CD4-positive, alpha-beta T cell treated with Interferon alpha-2 for 1 hour (primary cell): ENCODE results near the gene COIL.
A peak's percentile ranks its signal among the peaks of the same experiment; 100 is the strongest.

Source experiments
- DNase-seq, 2 donors: peaks; one replicate each; pipeline ENCODE4 v3.0.0-alpha.2; 2020 to 2022

The COIL gene

DNA sequence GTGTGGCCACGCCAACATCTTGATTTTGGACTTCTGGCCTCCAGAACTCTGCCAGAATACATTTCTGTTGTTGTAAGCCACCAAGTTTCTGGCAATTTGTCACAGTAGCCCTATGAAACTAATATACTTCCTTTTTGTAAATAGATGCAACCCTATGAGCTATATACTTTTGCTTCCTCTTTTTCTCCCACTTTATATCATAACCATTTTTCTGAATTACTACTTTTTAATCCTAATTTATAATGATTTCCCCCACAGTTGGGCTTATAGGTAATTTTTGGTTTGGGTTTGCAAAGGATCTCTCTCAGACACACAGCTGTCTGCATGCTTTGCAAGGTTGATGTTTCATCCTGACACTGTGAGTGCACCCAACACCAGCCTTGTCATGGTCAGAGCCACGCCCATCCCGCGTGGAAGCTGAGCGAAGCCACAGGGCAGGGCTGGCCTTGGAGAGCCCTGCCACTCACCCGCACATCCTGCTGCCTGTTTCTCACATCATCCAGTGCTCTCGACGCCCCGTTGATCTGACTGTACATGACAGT, 52.8 kb downstream of the COIL start:
- DNase-seq, result peak; percentile 50 to 72

DNA sequence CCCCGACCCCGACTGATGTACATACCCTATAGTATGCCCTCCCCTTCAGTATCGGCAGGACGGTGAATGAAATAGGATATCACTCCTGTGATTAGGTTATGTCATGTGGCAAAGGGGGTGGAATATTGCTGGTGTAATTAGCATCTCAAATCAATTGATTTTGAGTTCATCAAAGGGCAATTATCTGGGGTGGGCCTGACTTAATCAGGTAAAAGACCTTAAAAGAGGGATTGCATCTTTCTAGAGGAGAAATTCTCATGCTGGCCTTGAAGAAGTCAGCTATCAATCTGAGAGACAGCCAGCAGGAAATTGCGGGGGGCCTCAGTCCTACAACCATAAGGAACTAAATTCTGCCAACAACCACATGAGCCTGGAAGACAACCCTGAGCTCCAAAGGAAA, 57.3 kb downstream of the COIL start:
- DNase-seq, result no peak

- no peak for DNase-seq
Observed at GRCh38 chr17:56902348-56902747, 58.5 kb downstream of the COIL start.

GRCh38 chr17:56899403-56899802, 61.4 kb downstream of the COIL start:
- DNase-seq, result no peak

GRCh38 chr17:56898874-56899273, 62.0 kb downstream of the COIL start:
- no peak for DNase-seq

DNA sequence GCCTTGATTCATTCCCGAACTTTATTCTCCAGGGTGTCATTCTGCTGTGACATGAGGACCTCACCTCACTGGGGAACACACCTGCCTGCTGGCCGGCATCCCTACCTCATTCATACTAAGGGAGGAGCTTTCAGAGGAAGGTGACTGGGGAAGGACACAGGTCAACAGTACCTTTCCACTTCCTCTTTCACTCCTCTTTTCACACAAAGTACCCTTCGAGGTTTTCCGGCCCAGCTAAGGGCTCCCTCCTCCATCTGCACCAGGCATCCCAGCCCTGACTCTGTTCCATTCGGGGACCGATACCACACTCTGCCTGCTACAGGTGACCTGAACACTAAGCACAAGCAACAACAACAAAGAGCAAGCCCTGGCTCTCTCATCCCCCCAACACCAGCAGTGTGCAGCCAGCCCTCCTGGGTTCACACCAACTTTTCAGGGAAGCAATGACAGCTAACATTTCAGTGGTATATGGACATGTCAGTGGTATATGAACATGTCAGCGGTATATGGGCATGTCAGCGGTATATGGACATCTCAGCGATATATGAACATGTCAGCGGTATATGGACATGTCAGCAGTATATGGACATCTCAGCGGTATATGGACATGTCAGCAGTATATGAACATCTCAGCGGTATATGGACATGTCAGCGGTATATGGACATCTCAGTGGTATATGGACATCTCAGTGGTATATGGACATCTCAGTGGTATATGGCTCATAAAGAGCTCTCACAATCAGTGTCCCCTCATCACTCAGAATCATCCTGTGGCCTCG, 63.0 kb downstream of the COIL start:
- no peak for DNase-seq

DNA sequence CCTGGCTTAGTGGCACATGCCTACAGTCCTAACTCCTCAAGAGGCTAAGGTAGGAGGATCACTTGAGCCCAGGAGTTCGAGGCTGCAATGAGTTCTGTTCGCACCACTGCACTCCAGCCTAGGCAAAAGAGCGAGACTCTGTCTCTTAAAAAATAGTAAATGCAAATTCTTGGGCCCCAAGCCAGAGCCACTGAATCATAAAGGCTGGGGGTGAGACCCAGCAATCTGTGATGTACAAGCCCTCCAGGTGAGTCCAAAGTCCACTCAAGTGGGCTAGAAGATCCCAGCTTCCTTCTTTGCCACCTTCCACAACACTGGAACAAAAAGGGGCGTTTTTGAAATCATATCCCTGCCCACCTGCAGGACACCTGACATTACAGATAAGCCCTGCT, 63.9 kb downstream of the COIL start:
- no peak for DNase-seq

DNA sequence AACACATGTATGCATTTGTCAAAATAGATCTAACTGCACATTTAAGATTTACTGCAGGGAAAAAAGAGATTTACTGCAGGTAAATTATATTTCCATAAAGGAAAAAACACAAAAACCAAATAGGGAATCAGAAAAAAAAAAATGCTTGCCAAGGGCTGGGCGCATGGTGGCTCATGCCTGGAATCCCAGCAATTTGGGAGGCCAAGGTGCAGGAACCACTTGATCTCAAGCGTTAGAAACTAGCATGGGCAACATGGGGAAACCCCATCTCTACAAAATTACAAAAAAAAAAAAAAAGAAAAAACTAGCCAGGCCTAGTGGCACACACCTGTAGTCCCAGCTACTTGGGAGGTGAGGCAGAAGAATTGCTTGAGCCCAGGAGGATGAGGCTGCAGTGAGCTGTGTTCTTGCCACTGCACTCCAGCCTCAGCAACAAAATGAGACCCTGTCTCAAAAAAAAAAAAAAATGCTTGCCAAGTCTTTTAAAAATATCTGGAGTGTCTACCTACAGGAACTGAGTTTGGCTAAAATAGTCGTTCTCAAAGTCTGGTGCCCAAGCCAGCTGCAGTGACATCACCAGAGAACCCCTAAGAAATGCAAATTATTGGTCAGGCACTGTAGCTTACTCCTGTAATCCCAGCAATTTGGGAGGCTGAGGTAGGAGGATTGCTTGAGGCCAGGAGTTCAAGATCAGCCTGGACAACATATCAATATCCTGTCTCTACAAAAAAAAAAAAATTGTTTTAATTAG, 64.5 kb downstream of the COIL start:
- DNase-seq, result no peak

DNA sequence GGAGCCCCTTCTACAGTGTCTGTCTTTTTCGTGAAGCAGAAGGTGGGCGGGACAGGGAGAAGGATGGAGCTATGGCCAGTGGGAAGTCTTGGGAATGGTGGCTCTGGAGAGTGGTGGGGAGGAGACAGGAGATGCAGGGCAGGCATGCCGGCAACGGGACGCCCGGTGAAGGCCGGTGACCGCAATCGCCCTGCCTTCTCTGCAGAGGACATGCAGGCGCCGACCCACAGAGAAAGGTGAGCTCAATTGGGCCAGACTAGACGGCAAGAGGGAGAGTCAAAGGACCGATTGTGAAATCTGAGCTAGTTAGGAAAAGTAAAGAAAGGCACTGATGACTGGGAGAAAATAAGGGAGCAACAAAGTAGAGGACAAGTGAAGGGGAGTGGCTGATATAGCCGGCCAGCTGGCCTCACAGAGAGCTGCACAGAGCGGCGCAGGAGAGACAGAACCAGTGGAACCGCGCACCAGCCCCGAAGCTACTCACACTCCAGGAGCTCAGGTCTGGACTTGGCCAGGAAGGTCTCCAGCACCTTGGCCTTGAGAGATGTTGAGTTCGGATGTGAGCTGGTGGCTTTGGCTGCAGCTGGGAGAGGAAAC, 65.9 kb downstream of the COIL start:
- DNase-seq, result no peak

DNA sequence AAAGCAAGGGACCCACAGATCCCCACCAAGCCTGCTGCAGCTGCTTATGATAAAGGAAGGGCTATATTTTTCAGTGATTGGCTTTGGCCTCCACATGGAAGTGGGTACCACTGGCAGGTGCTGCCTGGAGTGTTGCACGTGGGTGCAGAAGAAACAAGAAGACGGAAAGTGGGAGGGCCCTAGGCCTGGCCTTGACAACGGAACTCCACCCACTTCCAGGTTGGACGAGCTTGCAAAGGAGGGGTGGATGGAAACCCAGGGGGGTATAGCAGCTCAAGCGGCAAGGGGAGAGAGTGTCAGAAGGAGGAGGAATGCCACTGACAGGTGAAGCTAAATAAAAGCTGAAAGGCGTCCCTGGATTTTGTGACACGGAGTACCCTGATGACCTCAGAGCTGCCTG, 67.3 kb downstream of the COIL start:
- DNase-seq, result no peak

DNA sequence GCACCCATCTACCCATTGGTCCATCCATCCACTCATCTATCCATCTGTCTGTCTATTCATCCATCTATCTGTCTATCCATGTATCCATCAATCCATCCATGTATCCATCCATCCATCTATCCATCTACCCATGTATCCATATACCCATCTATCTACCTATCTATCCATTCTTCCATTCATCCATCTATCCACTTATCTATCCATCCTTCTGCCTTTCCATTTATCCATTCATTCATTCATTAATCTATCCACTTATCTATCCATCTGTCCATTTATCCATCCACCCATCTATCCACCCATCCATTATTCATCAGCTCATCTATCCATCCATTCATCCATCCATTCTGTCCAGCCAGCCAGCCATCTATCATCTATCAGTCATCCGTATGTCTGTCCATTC, 68.5 kb downstream of the COIL start:
- no peak for DNase-seq

DNA sequence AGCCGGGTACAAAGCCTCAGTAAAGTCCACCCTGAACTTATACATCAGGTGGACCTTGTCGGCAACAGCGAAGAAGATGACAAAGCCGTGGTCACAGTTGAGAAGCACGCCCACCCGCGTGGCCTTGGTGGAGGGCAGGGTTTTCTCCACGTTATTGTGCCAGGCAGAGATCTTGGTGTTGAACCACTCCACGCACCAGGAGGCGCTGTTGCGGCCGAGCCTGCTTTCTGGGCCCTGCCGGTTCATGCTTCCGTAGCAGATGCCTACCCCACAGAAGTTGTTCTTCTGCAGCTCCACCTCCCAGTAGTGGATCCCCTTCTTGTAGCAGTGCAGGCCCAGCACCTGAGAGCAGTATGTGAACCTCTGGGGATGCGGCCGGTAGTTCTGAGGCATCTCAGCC, 69.1 kb downstream of the COIL start:
- peak; percentile 51 to 61 for DNase-seq

GRCh38 chr17:56890906-56891674, 69.8 kb downstream of the COIL start:
- no peak for DNase-seq

GRCh38 chr17:56890390-56890789, 70.5 kb downstream of the COIL start:
- no peak for DNase-seq
